Measurements from ENCODE around the gene COL18A1.
"Not testable (repeated sequence)": the region's sequence is repeated elsewhere in the genome, so short reads cannot be mapped to it uniquely, and the experiment has no call there.

The COL18A1 gene

GRCh38 chr21:45404730-45405270 is at the start of gene COL18A1:
Gene COL18A1 (plus strand): TSS chr21:45405165. CDS start chr21:45405231, 66 bp downstream.
- peak; percentile 44 to 63 for DNase-seq

GRCh38 chr21:45355573-45355972 is 49.4 kb upstream of the COL18A1 start:
- DNase-seq = no peak

GRCh38 chr21:45356251-45356650 is 48.7 kb upstream of the COL18A1 start:
- DNase-seq = no peak

GRCh38 chr21:45356653-45357435 is 48.1 kb upstream of the COL18A1 start:
- DNase-seq = no peak

DNA sequence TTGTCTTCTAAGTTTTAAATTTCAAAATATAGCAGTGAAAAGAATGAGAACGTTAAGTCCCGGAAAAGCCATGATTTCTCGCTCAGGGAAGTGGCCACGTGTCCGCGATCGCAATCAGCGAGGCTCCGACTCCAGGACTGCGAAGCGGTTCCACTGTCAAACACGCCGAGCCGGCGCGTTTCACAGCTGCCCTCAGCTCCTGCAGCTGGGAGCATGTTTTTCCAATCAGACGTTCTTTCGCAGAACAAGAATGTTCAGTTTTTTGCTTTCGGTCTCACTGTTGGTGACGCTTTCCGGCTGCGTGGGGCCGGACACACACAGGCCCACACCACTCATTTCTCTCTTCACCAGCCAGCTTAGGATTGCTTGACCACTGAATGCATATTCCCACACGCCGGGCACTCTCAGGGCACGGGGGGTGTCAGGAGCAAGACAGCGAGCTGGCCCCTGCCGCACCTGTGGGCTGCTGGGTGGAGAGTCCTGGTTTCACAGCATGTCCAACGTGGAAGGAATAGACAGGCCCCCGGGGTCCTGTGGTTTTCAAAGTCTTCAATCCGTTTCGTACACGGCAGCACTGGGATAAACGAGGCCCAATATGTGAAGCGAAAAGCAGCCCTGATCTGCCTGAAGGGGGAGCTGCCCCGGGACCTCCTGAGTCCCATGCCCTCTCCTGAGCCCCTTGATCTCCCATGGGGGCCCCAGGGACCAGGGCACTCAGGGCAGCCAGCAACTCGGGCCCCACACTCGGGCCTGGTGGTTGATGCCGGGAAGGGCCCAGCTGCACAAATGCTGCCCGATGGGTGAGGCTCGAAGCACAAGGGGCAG is 47.3 kb upstream of the COL18A1 start:
- DNase-seq = no peak

GRCh38 chr21:45358261-45358670 is 46.7 kb upstream of the COL18A1 start:
- DNase-seq = no peak

GRCh38 chr21:45358711-45359310 is 46.2 kb upstream of the COL18A1 start:
- no peak for DNase-seq

- DNase-seq = no peak
Measured at GRCh38 chr21:45359451-45360217, 45.3 kb upstream of the COL18A1 start.

GRCh38 chr21:45361033-45361997 is 43.6 kb upstream of the COL18A1 start:
- no peak for DNase-seq

DNA sequence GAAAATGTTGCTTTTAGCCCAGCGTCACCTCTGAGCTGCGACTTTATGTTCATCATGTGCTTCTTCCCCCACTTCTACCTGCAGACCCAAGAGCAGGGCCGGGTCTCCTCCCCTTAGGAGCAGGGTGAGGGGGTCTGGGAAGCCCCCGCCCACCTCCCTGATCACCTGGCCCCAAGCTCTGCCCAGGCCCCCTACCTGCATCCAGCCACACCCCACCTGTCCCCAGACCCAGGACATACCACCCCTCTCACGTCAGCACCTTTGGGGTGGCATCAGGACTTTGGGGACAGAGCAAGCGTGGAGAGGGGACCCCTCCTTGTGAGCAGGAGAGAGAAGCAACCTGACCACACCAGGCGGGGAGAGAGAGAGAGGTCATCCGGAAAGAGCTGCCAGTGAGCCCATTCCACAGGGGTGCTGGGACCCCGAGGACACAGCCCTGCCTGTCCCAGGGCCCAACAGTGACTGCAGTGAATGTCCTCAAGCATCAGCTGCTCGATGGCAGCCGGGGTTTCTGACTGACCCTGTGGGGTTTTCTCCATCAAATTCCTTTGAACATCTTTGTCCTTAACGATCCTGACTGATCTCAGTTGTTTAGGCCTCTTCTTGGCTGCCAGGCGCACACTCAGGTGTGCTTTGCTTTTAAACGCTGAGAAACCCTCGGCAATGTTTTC is 42.8 kb upstream of the COL18A1 start:
- no peak for DNase-seq

- no peak for DNase-seq
Measured at GRCh38 chr21:45362748-45363145, 42.2 kb upstream of the COL18A1 start.

DNA sequence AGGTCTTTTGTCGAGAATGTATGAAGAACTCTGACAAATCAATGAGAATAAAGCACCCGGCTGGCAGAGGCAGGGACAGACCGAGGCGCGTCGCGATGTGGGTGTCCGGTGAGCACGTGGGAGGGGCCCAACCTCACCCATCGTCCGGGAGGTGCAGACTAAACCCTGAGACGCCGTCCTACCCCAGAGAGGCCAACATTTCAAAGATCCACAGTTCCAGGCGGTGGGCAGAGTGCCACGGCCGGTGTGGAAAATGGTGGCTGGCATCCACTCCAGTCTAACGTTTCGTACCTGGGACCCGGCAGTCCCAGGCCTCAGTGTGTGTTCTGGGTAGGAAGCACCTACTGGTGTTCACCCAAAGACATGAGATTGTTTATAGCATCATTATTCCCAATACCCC is 41.7 kb upstream of the COL18A1 start:
- not testable (repeated sequence) for DNase-seq

- peak; percentile 48 to 57 for DNase-seq
Measured at GRCh38 chr21:45363921-45364467, 41.0 kb upstream of the COL18A1 start.

DNA sequence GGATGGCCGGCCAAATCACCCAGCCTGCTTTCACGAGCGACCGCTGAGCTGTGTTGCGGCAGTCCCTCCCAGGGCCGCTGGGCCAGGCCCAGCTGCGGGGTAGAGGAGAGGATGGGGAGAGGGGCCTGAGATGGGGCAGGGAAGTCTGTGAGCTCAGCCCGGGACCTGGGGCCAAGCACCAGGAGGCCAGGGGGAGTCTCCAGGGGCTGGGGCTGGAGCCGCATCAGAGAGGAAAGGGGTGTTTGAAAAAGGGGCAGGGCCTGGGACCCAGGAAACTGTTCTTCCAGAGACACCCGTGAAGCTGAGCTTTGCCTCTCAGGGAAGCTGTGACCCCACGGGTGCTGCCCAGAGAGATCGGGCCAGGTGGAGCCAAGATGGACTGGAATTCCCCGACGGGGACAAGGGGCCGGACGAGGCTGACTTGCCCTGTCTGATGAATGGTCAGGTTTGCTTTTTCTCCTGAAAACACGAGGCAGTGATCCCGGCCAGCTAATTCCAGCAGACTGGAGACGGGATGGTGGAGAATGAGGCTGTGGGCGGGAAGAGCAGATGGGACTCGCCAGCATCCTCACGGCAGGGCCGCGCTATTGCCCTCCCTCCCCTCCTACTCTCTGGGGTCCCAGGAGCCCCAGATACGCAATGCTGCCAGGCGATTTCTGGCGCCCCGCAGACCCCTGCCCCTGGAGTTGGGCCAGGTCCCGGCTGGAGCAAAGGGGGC is 40.3 kb upstream of the COL18A1 start:
- DNase-seq = no peak

DNA sequence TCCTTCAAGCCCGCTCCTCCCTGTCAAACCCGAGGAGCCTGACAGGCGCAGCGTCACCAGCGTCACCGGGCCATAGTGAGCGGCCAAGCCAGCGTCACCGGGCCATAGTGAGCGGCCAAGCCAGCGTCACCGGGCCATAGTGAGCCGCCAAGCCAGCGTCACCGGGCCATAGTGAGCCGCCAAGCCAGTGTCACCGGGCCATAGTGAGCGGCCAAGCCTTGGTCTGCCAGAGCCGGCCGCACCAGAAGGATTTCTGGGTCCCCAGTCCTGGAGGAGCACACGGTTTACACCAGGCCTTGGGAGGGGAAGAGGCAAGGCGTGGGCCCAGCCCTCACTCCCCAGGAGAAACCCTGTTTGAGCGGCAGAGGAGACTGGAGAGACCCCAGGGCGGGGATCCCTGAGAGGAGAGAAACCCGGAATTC is 39.8 kb upstream of the COL18A1 start:
- DNase-seq = no peak

DNA sequence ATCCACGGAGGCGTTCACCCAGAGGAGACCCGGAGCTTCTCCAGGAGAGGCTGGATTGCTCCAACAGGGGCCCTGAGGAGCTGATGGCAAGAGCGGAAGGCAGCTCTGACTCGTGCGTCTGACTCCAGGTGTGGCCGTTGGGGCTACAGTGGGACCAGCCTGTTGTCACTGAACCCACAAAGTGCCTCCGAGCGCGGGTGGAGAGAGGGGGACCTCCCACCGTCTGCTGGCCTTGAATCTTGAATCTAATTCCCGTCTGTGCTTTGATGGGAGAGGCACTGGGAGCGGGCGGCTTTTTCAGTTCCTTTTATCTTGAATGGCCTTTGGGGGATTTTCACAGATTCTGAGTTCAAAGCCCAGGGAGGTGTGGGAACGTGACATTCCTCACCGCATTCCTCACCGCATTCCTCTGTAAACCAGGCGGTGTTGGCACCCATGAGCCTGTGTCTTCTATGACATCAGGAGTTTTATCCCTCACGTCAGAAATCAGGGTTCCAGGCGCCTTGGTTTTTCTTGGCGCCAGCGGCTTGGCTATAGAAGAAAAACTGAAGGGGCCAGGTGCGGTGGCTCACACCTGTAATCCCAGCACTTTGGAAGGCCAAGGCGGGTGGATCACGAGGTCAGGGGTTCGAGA is 39.2 kb upstream of the COL18A1 start:
- no peak for DNase-seq

GRCh38 chr21:45366476-45366875 is 38.5 kb upstream of the COL18A1 start:
- DNase-seq = no peak

- no peak for DNase-seq
Measured at GRCh38 chr21:45366931-45367401, 38.0 kb upstream of the COL18A1 start.
